ENCODE measurements around the gene ASTN1. TPM values are rescaled to one million over a fixed set of nuclear protein-coding genes. Genes with fewer than 3 reads are reported as not detected.
A peak's percentile ranks its signal among the peaks of the same experiment; 100 is the strongest.

Gene ASTN1
- total RNA-seq, result not detected
- polyA plus RNA-seq, result not detected

DNA sequence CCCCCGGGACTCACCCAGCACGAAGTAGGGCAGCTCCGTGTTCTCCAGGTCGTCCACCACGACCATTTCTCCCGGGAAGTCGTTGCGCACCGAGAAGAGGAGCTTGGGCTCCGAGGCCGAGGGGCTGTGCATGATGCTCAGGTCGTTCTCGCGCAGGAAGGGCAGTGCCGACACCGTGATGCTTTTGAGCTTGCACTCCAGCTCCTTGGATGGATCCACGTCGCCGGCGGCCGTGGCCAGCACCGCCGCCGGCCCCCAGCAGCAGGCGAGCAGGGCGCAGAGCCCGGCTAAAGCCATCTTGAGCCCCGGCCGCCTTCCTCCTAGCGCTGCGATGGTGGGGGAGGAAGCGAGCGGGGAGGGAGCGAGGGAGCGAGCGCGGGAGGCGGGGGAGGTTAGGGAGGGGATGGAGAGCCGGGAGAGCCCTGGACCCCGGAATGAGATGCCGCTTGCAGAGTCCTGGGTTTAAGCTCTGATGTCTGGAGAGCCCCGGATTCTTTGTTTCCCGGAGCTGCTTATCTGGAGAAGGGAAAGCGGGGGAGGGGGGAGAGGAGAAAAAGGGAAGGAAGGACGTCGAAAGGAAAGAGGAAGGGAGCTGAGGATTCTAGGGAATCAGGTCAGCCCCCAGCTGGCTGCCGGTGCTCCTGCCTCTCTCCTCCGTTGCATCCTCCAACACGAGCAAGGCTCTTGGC, at the start of gene ASTN1:
Gene ASTN1, minus strand, starts transcription at position 333 of the 689 bp plus-strand sequence. Its CDS starts 36 bp downstream, at position 297.
- Mint-ChIP-seq H3K4me3 (peak within 1 kb of the TSS in 1 of 8 donors; percentile 43), H3K27me3 (peaks cover 11 to 15% of the 10 kb centered on the region in 2 donors), H3K27ac (peak within 1 kb of the TSS in 1 of 7 donors; percentile 70), H3K36me3 (peaks cover 0 to 5% of the 10 kb centered on the region in 2 donors), H3K9me3 (peaks cover 0 to 9% (median 3%) of the 10 kb centered on the region in 8 donors), H3K4me1 (peaks cover 0 to 6% (median 3%) of the 10 kb centered on the region in 4 donors)
- Histone ChIP-seq H3K4me3 (ENCODE audit: low read length in 2 of 2) (no peak within 1 kb of the TSS), H3K27me3 (ENCODE audit: insufficient read depth, low read length) (peaks cover 4% of the 10 kb centered on the region), H3K27ac (ENCODE audit: low read depth, low read length) (no peak within 1 kb of the TSS), H3K36me3 (ENCODE audit: insufficient read depth, low read length) (no peaks in the 10 kb centered on the region), H3K9me3 (ENCODE audit: control insufficient read depth in 1 of 2, low read length in 2 of 2) (no peaks in the 10 kb centered on the region), H3K4me1 (ENCODE audit: insufficient read depth, low read length) (no peaks in the 10 kb centered on the region)
- intact Hi-C loops (cut with micrococcal nuclease), result no loop called here
- POLR2A ChIA-PET (ENCODE audit: partially characterized antibody), result no interaction called here
- DNase-seq, result no peak
- CTCF ChIA-PET (ENCODE audit: partially characterized antibody), result no interaction called here

DNA sequence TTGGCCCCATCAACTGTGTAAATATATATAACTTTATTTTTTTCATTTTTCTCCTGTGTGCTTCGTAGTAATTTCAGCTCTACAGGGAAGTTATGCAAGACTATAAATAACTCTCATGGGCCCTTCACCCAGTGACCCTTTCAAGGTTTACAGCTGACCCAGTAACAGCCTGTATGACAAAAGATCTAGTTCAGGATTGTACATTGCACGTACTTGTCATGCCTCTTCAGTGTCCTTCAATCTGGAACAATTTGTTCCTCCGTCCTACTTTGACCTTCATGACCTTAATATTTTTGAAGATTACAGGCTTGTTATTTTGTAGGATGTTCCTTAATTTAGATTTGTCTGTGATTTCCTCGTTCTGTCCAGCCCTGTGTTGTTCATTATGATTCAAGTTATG, 46.7 kb upstream of the ASTN1 start:
- Mint-ChIP-seq H3K9me3 (peaks cover 0 to 5% (median 2%) of the 10 kb centered on the region in 8 donors), H3K36me3 (no peaks in the 10 kb centered on the region), H3K27ac (no peak overlapping the region), H3K4me1 (no peaks in the 10 kb centered on the region), H3K27me3 (no peaks in the 10 kb centered on the region), H3K4me3 (no peak overlapping the region)
- Histone ChIP-seq H3K4me3 (ENCODE audit: low read length in 2 of 2) (no peak overlapping the region), H3K27ac (ENCODE audit: low read depth, low read length) (no peak overlapping the region), H3K36me3 (ENCODE audit: insufficient read depth, low read length) (no peaks in the 10 kb centered on the region), H3K27me3 (ENCODE audit: insufficient read depth, low read length) (no peaks in the 10 kb centered on the region), H3K4me1 (ENCODE audit: insufficient read depth, low read length) (no peaks in the 10 kb centered on the region), H3K9me3 (ENCODE audit: control insufficient read depth in 1 of 2, low read length in 2 of 2) (no peaks in the 10 kb centered on the region)
- ChIA-PET CTCF (ENCODE audit: partially characterized antibody) (no interaction called here), POLR2A (ENCODE audit: partially characterized antibody) (no interaction called here)
- intact Hi-C loops (cut with micrococcal nuclease), result no loop called here
- DNase-seq, result no peak

GRCh38 chr1:177210071-177210470, 45.6 kb upstream of the ASTN1 start:
- intact Hi-C loops (cut with micrococcal nuclease), result no loop called here
- ChIA-PET POLR2A (ENCODE audit: partially characterized antibody) (no interaction called here), CTCF (ENCODE audit: partially characterized antibody) (no interaction called here)
- no peaks in the 10 kb centered on the region for H3K36me3 Mint-ChIP-seq
- H3K4me1 Mint-ChIP-seq, result no peaks in the 10 kb centered on the region
- no peak overlapping the region for H3K27ac Mint-ChIP-seq
- no peak overlapping the region for H3K27ac ChIP-seq (ENCODE audit: low read depth, low read length)
- H3K4me3 ChIP-seq (ENCODE audit: low read length in 2 of 2), result no peak overlapping the region
- H3K9me3 ChIP-seq (ENCODE audit: control insufficient read depth in 1 of 2, low read length in 2 of 2), result no peaks in the 10 kb centered on the region
- H3K9me3 Mint-ChIP-seq, result peaks cover 0 to 4% (median 2%) of the 10 kb centered on the region in 8 donors
- H3K4me3 Mint-ChIP-seq, result no peak overlapping the region
- no peaks in the 10 kb centered on the region for H3K36me3 ChIP-seq (ENCODE audit: insufficient read depth, low read length)
- no peaks in the 10 kb centered on the region for H3K27me3 ChIP-seq (ENCODE audit: insufficient read depth, low read length)
- no peaks in the 10 kb centered on the region for H3K4me1 ChIP-seq (ENCODE audit: insufficient read depth, low read length)
- no peaks in the 10 kb centered on the region for H3K27me3 Mint-ChIP-seq
- no peak for DNase-seq

GRCh38 chr1:177209357-177209756, 44.8 kb upstream of the ASTN1 start:
- Histone ChIP-seq H3K4me1 (ENCODE audit: insufficient read depth, low read length) (no peaks in the 10 kb centered on the region), H3K36me3 (ENCODE audit: insufficient read depth, low read length) (no peaks in the 10 kb centered on the region), H3K9me3 (ENCODE audit: control insufficient read depth in 1 of 2, low read length in 2 of 2) (no peaks in the 10 kb centered on the region), H3K27me3 (ENCODE audit: insufficient read depth, low read length) (no peaks in the 10 kb centered on the region), H3K27ac (ENCODE audit: low read depth, low read length) (no peak overlapping the region), H3K4me3 (ENCODE audit: low read length in 2 of 2) (no peak overlapping the region)
- CTCF ChIA-PET (ENCODE audit: partially characterized antibody), result no interaction called here
- Mint-ChIP-seq H3K27me3 (no peaks in the 10 kb centered on the region), H3K9me3 (peaks cover 0 to 5% (median 2%) of the 10 kb centered on the region in 8 donors), H3K27ac (no peak overlapping the region), H3K4me3 (no peak overlapping the region), H3K36me3 (no peaks in the 10 kb centered on the region), H3K4me1 (no peaks in the 10 kb centered on the region)
- POLR2A ChIA-PET (ENCODE audit: partially characterized antibody), result no interaction called here
- intact Hi-C loops (cut with micrococcal nuclease), result no loop called here
- DNase-seq, result no peak

DNA sequence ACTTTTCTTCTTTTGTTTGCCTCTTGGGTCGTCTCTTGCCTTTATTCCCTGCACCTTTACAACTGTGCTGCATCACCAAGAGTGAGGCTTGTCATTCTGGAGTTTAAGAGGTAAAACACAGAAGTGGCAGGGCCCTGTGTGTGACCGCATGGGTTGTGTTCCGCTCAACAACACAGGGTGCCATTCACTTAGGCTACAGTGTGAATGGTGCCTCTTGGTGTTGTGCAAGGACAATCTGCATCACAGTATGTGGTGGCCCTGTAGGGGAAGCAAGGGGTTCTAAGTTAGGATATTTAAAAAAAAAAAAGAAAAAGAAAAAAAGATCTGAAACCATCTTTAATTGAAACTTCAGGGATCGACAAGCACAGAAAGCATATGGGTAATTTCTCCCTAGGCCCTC, 44.4 kb upstream of the ASTN1 start:
- H3K36me3 ChIP-seq (ENCODE audit: insufficient read depth, low read length), result no peaks in the 10 kb centered on the region
- no peaks in the 10 kb centered on the region for H3K27me3 ChIP-seq (ENCODE audit: insufficient read depth, low read length)
- H3K27ac ChIP-seq (ENCODE audit: low read depth, low read length), result no peak overlapping the region
- no peak overlapping the region for H3K4me3 Mint-ChIP-seq
- DNase-seq, result no peak
- CTCF ChIA-PET (ENCODE audit: partially characterized antibody), result no interaction called here
- H3K4me1 Mint-ChIP-seq, result no peaks in the 10 kb centered on the region
- intact Hi-C loops (cut with micrococcal nuclease), result no loop called here
- H3K9me3 ChIP-seq (ENCODE audit: control insufficient read depth in 1 of 2, low read length in 2 of 2), result no peaks in the 10 kb centered on the region
- no peaks in the 10 kb centered on the region for H3K36me3 Mint-ChIP-seq
- H3K9me3 Mint-ChIP-seq, result peaks cover 0 to 7% (median 3%) of the 10 kb centered on the region in 8 donors
- H3K4me1 ChIP-seq (ENCODE audit: insufficient read depth, low read length), result no peaks in the 10 kb centered on the region
- no peak overlapping the region for H3K4me3 ChIP-seq (ENCODE audit: low read length in 2 of 2)
- POLR2A ChIA-PET (ENCODE audit: partially characterized antibody), result no interaction called here
- H3K27ac Mint-ChIP-seq, result no peak overlapping the region
- H3K27me3 Mint-ChIP-seq, result no peaks in the 10 kb centered on the region

GRCh38 chr1:177206831-177207355, 42.4 kb upstream of the ASTN1 start:
- Mint-ChIP-seq H3K27me3 (no peaks in the 10 kb centered on the region), H3K4me1 (no peaks in the 10 kb centered on the region), H3K27ac (no peak overlapping the region), H3K36me3 (no peaks in the 10 kb centered on the region), H3K4me3 (no peak overlapping the region), H3K9me3 (peaks cover 0 to 8% (median 3%) of the 10 kb centered on the region in 8 donors)
- no peaks in the 10 kb centered on the region for H3K36me3 ChIP-seq (ENCODE audit: insufficient read depth, low read length)
- no peak for DNase-seq
- no peaks in the 10 kb centered on the region for H3K9me3 ChIP-seq (ENCODE audit: control insufficient read depth in 1 of 2, low read length in 2 of 2)
- POLR2A ChIA-PET (ENCODE audit: partially characterized antibody), result no interaction called here
- no peak overlapping the region for H3K27ac ChIP-seq (ENCODE audit: low read depth, low read length)
- no peak overlapping the region for H3K4me3 ChIP-seq (ENCODE audit: low read length in 2 of 2)
- H3K4me1 ChIP-seq (ENCODE audit: insufficient read depth, low read length), result no peaks in the 10 kb centered on the region
- CTCF ChIA-PET (ENCODE audit: partially characterized antibody), result no interaction called here
- intact Hi-C loops (cut with micrococcal nuclease), result no loop called here
- H3K27me3 ChIP-seq (ENCODE audit: insufficient read depth, low read length), result no peaks in the 10 kb centered on the region

- Mint-ChIP-seq H3K27me3 (no peaks in the 10 kb centered on the region), H3K9me3 (peaks cover 2 to 17% (median 5%) of the 10 kb centered on the region in 8 donors), H3K4me1 (no peaks in the 10 kb centered on the region), H3K27ac (no peak overlapping the region), H3K4me3 (no peak overlapping the region), H3K36me3 (no peaks in the 10 kb centered on the region)
- H3K4me1 ChIP-seq (ENCODE audit: insufficient read depth, low read length), result no peaks in the 10 kb centered on the region
- H3K27ac ChIP-seq (ENCODE audit: low read depth, low read length), result no peak overlapping the region
- intact Hi-C loops (cut with micrococcal nuclease), result no loop called here
- no peaks in the 10 kb centered on the region for H3K9me3 ChIP-seq (ENCODE audit: control insufficient read depth in 1 of 2, low read length in 2 of 2)
- H3K4me3 ChIP-seq (ENCODE audit: low read length in 2 of 2), result no peak overlapping the region
- ChIA-PET CTCF (ENCODE audit: partially characterized antibody) (no interaction called here), POLR2A (ENCODE audit: partially characterized antibody) (no interaction called here)
- no peaks in the 10 kb centered on the region for H3K27me3 ChIP-seq (ENCODE audit: insufficient read depth, low read length)
- DNase-seq, result no peak
- no peaks in the 10 kb centered on the region for H3K36me3 ChIP-seq (ENCODE audit: insufficient read depth, low read length)
These were observed 35.8 kb upstream of the ASTN1 start for GRCh38 chr1:177200290-177200689.

All from CD4-positive, alpha-beta memory T cell (primary cell).